Endothelial cell of umbilical vein (primary cell): ENCODE measurements around the gene NEK7. TPM values are rescaled to one million over a fixed set of nuclear protein-coding genes. Genes with fewer than 3 reads are reported as not detected.

Experiments used
- BruUV-seq: library from RNA; stranded (reverse); fragments of 400-500 nt; replicated peaks from 2 replicates; lab custom pipeline; 2021; lab: Mats Ljungman, UMichigan
- CTCF ChIA-PET: fragments of 300-600, 350-600 bp; sonication (Branson Sonifier 250); formaldehyde crosslinking; loops from one replicate; lab custom pipeline; 2021; ENCODE audit warnings: antibody characterized with exemption, inconsistent platforms; lab: Charles Lee
- POLR2A ChIA-PET: fragments of 300-600, 350-600 bp; sonication (Branson Sonifier 250); formaldehyde crosslinking; loops from one replicate; lab custom pipeline; 2021; ENCODE audit warnings: antibody characterized with exemption, inconsistent platforms; lab: Charles Lee
- DNase-seq: peaks from one replicate; pipeline ENCODE4 v3.0.0-alpha.2; 2011; ENCODE audit warnings: low read depth, low spot score
- FAIRE-seq: peaks from 2 replicates; lab custom pipeline; 2011; peaks lifted over from hg19 to GRCh38; lab: Jason Lieb, UNC
- H2AFZ ChIP-seq: 2 replicates; pipeline ENCODE4 v1.6.0; 2012; ENCODE audit warnings: low read depth, low read length, control low read depth, inconsistent platforms
- H3K27ac ChIP-seq: 2 replicates; pipeline ENCODE4 v1.5.1; 2011; ENCODE audit warnings: low read depth, mild to moderate bottlenecking, control low read depth, low read length, moderate library complexity; ENCODE audit not compliant: insufficient read depth
- H3K27me3 ChIP-seq, 2 experiments: 2 replicates each; pipeline versions ENCODE4 v1.6.0 to v1.6.1; 2011; ENCODE audit warnings: low read length in 2 of 2, mixed read lengths in 1 of 2; ENCODE audit not compliant: control insufficient read depth in 2 of 2, insufficient read depth in 2 of 2
- H3K36me3 ChIP-seq, 2 experiments: 2 replicates in 1 of 2; 3 replicates in 1 of 2; pipeline ENCODE4 v1.5.1; 2011; ENCODE audit warnings: low read length in 2 of 2, mild to moderate bottlenecking in 1 of 2, moderate library complexity in 1 of 2; ENCODE audit not compliant: control insufficient read depth in 2 of 2, insufficient read depth in 2 of 2; ENCODE audit errors: extremely low read depth in 1 of 2
- H3K4me1 ChIP-seq: 3 replicates; pipeline ENCODE4 v1.5.1; 2011; ENCODE audit warnings: mild to moderate bottlenecking, low read length; ENCODE audit not compliant: control insufficient read depth, insufficient read depth; ENCODE audit errors: extremely low read depth
- H3K4me2 ChIP-seq: 2 replicates; pipeline ENCODE4 v1.6.1; 2011; ENCODE audit warnings: low read length, control low read depth, mixed read lengths; ENCODE audit not compliant: insufficient read depth
- H3K4me3 ChIP-seq, 3 experiments: fragments of 200-600 bp in 1 of 3; sonication (generic), shearing (Covaris generic) in 1 of 3; replicated peaks in 1 of 3; 2 replicates each; pipeline ENCODE4 v1.5.1; 2011 to 2016; ENCODE audit warnings: control low read depth in 3 of 3, low read length in 3 of 3, mild to moderate bottlenecking in 2 of 3, inconsistent platforms in 1 of 3, low read depth in 1 of 3, moderate library complexity in 1 of 3; ENCODE audit not compliant: insufficient read depth in 1 of 3
- H3K79me2 ChIP-seq: 2 replicates; pipeline ENCODE4 v1.6.0; 2012; ENCODE audit warnings: low read length, inconsistent platforms; ENCODE audit not compliant: control insufficient read depth, insufficient read depth
- H3K9ac ChIP-seq: replicated peaks from 2 replicates; pipeline ENCODE3; 2011; ENCODE audit warnings: low read length, control low read depth; ENCODE audit not compliant: insufficient read depth; ENCODE audit errors: extremely low read depth
- H3K9me1 ChIP-seq: replicated peaks from 3 replicates; pipeline ENCODE4 v1.6.0; 2011; ENCODE audit warnings: mild to moderate bottlenecking, low read length; ENCODE audit not compliant: control insufficient read depth, insufficient read depth; ENCODE audit errors: extremely low read depth
- H3K9me3 ChIP-seq: replicated peaks from 2 replicates; pipeline ENCODE4 v1.5.1; 2012; ENCODE audit warnings: low read length, inconsistent platforms; ENCODE audit not compliant: control insufficient read depth, insufficient read depth
- H4K20me1 ChIP-seq: replicated peaks from 2 replicates; pipeline ENCODE3; 2011; ENCODE audit warnings: mild to moderate bottlenecking, low read length; ENCODE audit not compliant: control insufficient read depth, insufficient read depth; ENCODE audit errors: extremely low read depth
- CTCF ChIP-seq, 2 donors: IDR thresholded peaks; 1 replicate in 1 of 2; 2 replicates in 1 of 2; pipeline ENCODE4 v1.5.1; 2011; ENCODE audit warnings: low read length in 2 of 2, mild to moderate bottlenecking in 2 of 2, moderate library complexity in 2 of 2, control low read depth in 1 of 2, inconsistent platforms in 1 of 2, low read depth in 1 of 2; ENCODE audit not compliant: insufficient read depth in 1 of 2; ENCODE audit errors: extremely low read depth in 1 of 2
- EZH2 ChIP-seq: IDR thresholded peaks from 2 replicates; pipeline ENCODE4 v1.6.1; 2012; ENCODE audit warnings: borderline replicate concordance, low read depth, mild to moderate bottlenecking, moderate library complexity, low read length, inconsistent platforms; ENCODE audit not compliant: severe bottlenecking
- FOS ChIP-seq: IDR thresholded peaks from 2 replicates; pipeline ENCODE4 v1.6.1; 2011; ENCODE audit warnings: mild to moderate bottlenecking, low read length, moderate library complexity, borderline replicate concordance; ENCODE audit not compliant: insufficient read depth
- GATA2 ChIP-seq: IDR thresholded peaks from 2 replicates; pipeline ENCODE4 v1.7.0; 2011; ENCODE audit warnings: low read depth, mild to moderate bottlenecking, moderate library complexity, mixed read lengths, low read length; ENCODE audit not compliant: insufficient read length, insufficient read depth
- JUN ChIP-seq: IDR thresholded peaks from 2 replicates; pipeline ENCODE4 v1.6.1; 2011; ENCODE audit warnings: borderline replicate concordance, low read depth; ENCODE audit not compliant: insufficient read length, insufficient read depth
- MAX ChIP-seq: IDR thresholded peaks from 2 replicates; pipeline ENCODE4 v1.6.1; 2011; ENCODE audit not compliant: insufficient read depth, insufficient read length
- MYC ChIP-seq: IDR thresholded peaks from one replicate; pipeline ENCODE4 v1.6.1; 2011; ENCODE audit warnings: mild to moderate bottlenecking, low read depth, low read length
- POLR2A ChIP-seq: IDR thresholded peaks from 2 replicates; pipeline ENCODE4 v1.6.1; 2012; ENCODE audit warnings: low read depth, mild to moderate bottlenecking, control low read depth, low read length
- POLR2AphosphoS5 ChIP-seq: IDR thresholded peaks from 2 replicates; pipeline ENCODE4 v1.6.1; 2012; ENCODE audit warnings: low read depth, mild to moderate bottlenecking, control low read depth, low read length, moderate library complexity; ENCODE audit not compliant: insufficient read depth
- dilution Hi-C: fragments of 300-500 bp; cut with MboI; formaldehyde crosslinking; loops from one replicate; pipeline ENCODE4 v1.15.0; 2019; ENCODE audit warnings: low sequenced_read_pairs; ENCODE audit not compliant: extremely low pct_ligation_motif_present
- intact Hi-C: fragments of 100-400 bp; cut with micrococcal nuclease; formaldehyde crosslinking; loops from one replicate; pipeline ENCODE4 v1.10.0; 2022
- polyA plus RNA-seq, 4 experiments: library from polyadenylated mRNA; depleted of rRNA in 3 of 4; stranded (reverse) in 3 of 4; unstranded in 1 of 4; fragments of >200 nt; gene quantifications; 2 replicates each; pipeline versions ENCODE4 v1.2.1 to v1.2.3, GENCODE V29; 2011 to 2012; ENCODE audit warnings: missing spikeins in 1 of 4
- total RNA-seq: library from RNA; stranded (reverse); gene quantifications from 2 replicates; pipeline ENCODE4 v1.2.3, GENCODE V29; 2021

Gene NEK7
- total and polyA plus RNA-seq, 2 donors (not counting 3 experiments of a cell fraction or from before 2014, with no cell fraction given) = 22.6 to 45.7 TPM

GRCh38 chr1:198179556-198179981 lies 22.8 kb downstream of the NEK7 start:
- Histone ChIP-seq H3K4me1 (no peaks in the 10 kb centered on the region), H4K20me1 (peaks cover 18% of the 10 kb centered on the region), H3K4me2 (no peak overlapping the region), H3K27me3 (no peaks in the 10 kb centered on the region), H3K79me2 (peaks cover 96% of the 10 kb centered on the region), H3K9ac (no peak overlapping the region), H3K9me3 (no peaks in the 10 kb centered on the region), H3K27ac (no peak overlapping the region), H3K4me3 (no peak overlapping the region), H3K9me1 (no peaks in the 10 kb centered on the region), H3K36me3 (no peaks in the 10 kb centered on the region), H2AFZ (no peak overlapping the region)
- DNase-seq = no peak
- TF ChIP-seq FOS = no peak
- TF ChIP-seq CTCF (IDR thresholded peaks at IDR 0.05; ENCODE audit: extremely low read depth in 1 of 2, insufficient read depth in 1 of 2, low read depth in 1 of 2, low read length in 2 of 2) = no peak
- TF ChIP-seq POLR2AphosphoS5 = no peak
- no peak for TF ChIP-seq EZH2
- no peak for TF ChIP-seq MYC
- no peak for TF ChIP-seq GATA2
- no peak for TF ChIP-seq JUN
- TF ChIP-seq POLR2A = no peak
- no peak for TF ChIP-seq MAX
- intact Hi-C loops = no loop called here
- ChIA-PET POLR2A (no interaction called here), CTCF (no interaction called here)
- no peak for FAIRE-seq
- no TSS peak for BruUV-seq
- dilution Hi-C loops = no loop called here
